ENCODE data around the gene SLC43A1.

SLC43A1 gene

GRCh38 chr11:57530596-57531507, 15.3 kb upstream of the SLC43A1 start, which contains the start of gene TIMM10:
TIMM10 (minus strand) TSS chr11:57530754; CDS start chr11:57530189, 565 bp downstream.
- in situ Hi-C loops (cut with MboI; ENCODE audit: low sequenced_read_pairs), result loop anchor here (25.0 kb wide), 1 partner anchor 194 kb away; the partner anchor contains the start of genes P2RX3 and SSRP1

- in situ Hi-C loops (cut with MboI; ENCODE audit: low sequenced_read_pairs), result loop anchor here (25.0 kb wide), 1 partner anchor 193 kb away; the partner anchor contains the start of genes P2RX3 and SSRP1
These were observed 14.7 kb upstream of the SLC43A1 start for GRCh38 chr11:57530215-57530595.

GRCh38 chr11:57529012-57529411, 13.5 kb upstream of the SLC43A1 start:
- in situ Hi-C loops (cut with MboI; ENCODE audit: low sequenced_read_pairs), result loop anchor here (25.0 kb wide), 1 partner anchor 192 kb away; the partner anchor contains the start of genes P2RX3 and SSRP1

GRCh38 chr11:57527056-57527631, 11.6 kb upstream of the SLC43A1 start:
- in situ Hi-C loops (cut with MboI; ENCODE audit: low sequenced_read_pairs), result loop anchor here (25.0 kb wide), 1 partner anchor 190 kb away; the partner anchor contains the start of genes P2RX3 and SSRP1

- in situ Hi-C loops (cut with MboI; ENCODE audit: low sequenced_read_pairs), result no loop called here
These were observed 7.9 kb upstream of the SLC43A1 start for GRCh38 chr11:57523419-57523818.

- in situ Hi-C loops (cut with MboI; ENCODE audit: low sequenced_read_pairs), result no loop called here
These were observed 5.6 kb upstream of the SLC43A1 start for GRCh38 chr11:57521116-57521515.

GRCh38 chr11:57516061-57516443, 550 bp upstream of the SLC43A1 start:
- in situ Hi-C loops (cut with MboI; ENCODE audit: low sequenced_read_pairs), result no loop called here

- in situ Hi-C loops (cut with MboI; ENCODE audit: low sequenced_read_pairs), result no loop called here
These were observed 767 bp downstream of the SLC43A1 start for GRCh38 chr11:57514538-57515331.

GRCh38 chr11:57513911-57514537, 1.5 kb downstream of the SLC43A1 start:
- in situ Hi-C loops (cut with MboI; ENCODE audit: low sequenced_read_pairs), result no loop called here

GRCh38 chr11:57513452-57513795, 2.1 kb downstream of the SLC43A1 start:
- in situ Hi-C loops (cut with MboI; ENCODE audit: low sequenced_read_pairs), result no loop called here

GRCh38 chr11:57512646-57513451, 2.7 kb downstream of the SLC43A1 start:
- in situ Hi-C loops (cut with MboI; ENCODE audit: low sequenced_read_pairs), result no loop called here

- in situ Hi-C loops (cut with MboI; ENCODE audit: low sequenced_read_pairs), result no loop called here
These were observed 3.6 kb downstream of the SLC43A1 start for GRCh38 chr11:57511741-57512430.

GRCh38 chr11:57508341-57509170, 6.9 kb downstream of the SLC43A1 start:
- in situ Hi-C loops (cut with MboI; ENCODE audit: low sequenced_read_pairs), result no loop called here

- in situ Hi-C loops (cut with MboI; ENCODE audit: low sequenced_read_pairs), result no loop called here
These were observed 9.0 kb downstream of the SLC43A1 start for GRCh38 chr11:57506522-57506921.

GRCh38 chr11:57504511-57504910, 11.0 kb downstream of the SLC43A1 start:
- in situ Hi-C loops (cut with MboI; ENCODE audit: low sequenced_read_pairs), result no loop called here

GRCh38 chr11:57502870-57503269, 12.6 kb downstream of the SLC43A1 start:
- in situ Hi-C loops (cut with MboI; ENCODE audit: low sequenced_read_pairs), result no loop called here

- in situ Hi-C loops (cut with MboI; ENCODE audit: low sequenced_read_pairs), result no loop called here
These were observed 13.1 kb downstream of the SLC43A1 start for GRCh38 chr11:57502376-57502775.

GRCh38 chr11:57501953-57502352, 13.5 kb downstream of the SLC43A1 start:
- in situ Hi-C loops (cut with MboI; ENCODE audit: low sequenced_read_pairs), result no loop called here

All from HL-60/S4 treated with phorbol 12-myristate 13-acetate at 8.2 ng/mL for 4 days and 3 days (cell line).